Glutamatergic neuron (in vitro differentiated cells): ENCODE results near the gene RREB1. TPM values are rescaled to one million over a fixed set of nuclear protein-coding genes. Genes with fewer than 3 reads are reported as not detected.

ENCODE experiments used
- DNase-seq: peaks from one replicate; pipeline ENCODE4 v3.0.0; 2022
- H3K27ac Mint-ChIP-seq: one replicate; pipeline ENCODE4 v1.8.0; 2020; ENCODE audit warnings: mild to moderate bottlenecking, mixed read lengths, inconsistent platforms; ENCODE audit not compliant: unreplicated experiment
- H3K27me3 Mint-ChIP-seq: one replicate; pipeline ENCODE4 v1.8.0; 2020; ENCODE audit warnings: mild to moderate bottlenecking, moderate library complexity, mixed read lengths, inconsistent platforms; ENCODE audit not compliant: unreplicated experiment
- H3K36me3 Mint-ChIP-seq: one replicate; pipeline ENCODE4 v1.8.0; 2020; ENCODE audit warnings: mild to moderate bottlenecking, mixed read lengths, inconsistent platforms; ENCODE audit not compliant: unreplicated experiment
- H3K4me1 Mint-ChIP-seq: one replicate; pipeline ENCODE4 v1.8.0; 2020; ENCODE audit warnings: mild to moderate bottlenecking, low read depth, mixed read lengths, inconsistent platforms; ENCODE audit not compliant: unreplicated experiment
- H3K4me3 Mint-ChIP-seq: one replicate; pipeline ENCODE4 v1.8.0; 2020; ENCODE audit warnings: mild to moderate bottlenecking, mixed read lengths, inconsistent platforms; ENCODE audit not compliant: unreplicated experiment
- H3K9me3 Mint-ChIP-seq: one replicate; pipeline ENCODE4 v1.8.0; 2020; ENCODE audit warnings: mild to moderate bottlenecking, moderate library complexity, mixed read lengths, inconsistent platforms; ENCODE audit not compliant: unreplicated experiment
- total RNA-seq: library from RNA; stranded (reverse); fragmentation: NEBNext Ultra II Directional; extraction: Animal tissue kit (Norgen Biotek cat#: 25700); gene quantifications from one replicate; pipeline ENCODE4 v1.2.1, GENCODE V29; 2021; ENCODE audit not compliant: unreplicated experiment
- TF ChIP-seq, protein P1 (sequence below): fragments of 200-600 bp; sonication (generic); IDR thresholded peaks from one replicate; pipeline ENCODE4 v1.5.0; 2021; ENCODE audit not compliant: partially characterized antibody, unreplicated experiment

RREB1 gene
- total RNA-seq, 1 donor from 2014 or later = 3.4 TPM

DNA sequence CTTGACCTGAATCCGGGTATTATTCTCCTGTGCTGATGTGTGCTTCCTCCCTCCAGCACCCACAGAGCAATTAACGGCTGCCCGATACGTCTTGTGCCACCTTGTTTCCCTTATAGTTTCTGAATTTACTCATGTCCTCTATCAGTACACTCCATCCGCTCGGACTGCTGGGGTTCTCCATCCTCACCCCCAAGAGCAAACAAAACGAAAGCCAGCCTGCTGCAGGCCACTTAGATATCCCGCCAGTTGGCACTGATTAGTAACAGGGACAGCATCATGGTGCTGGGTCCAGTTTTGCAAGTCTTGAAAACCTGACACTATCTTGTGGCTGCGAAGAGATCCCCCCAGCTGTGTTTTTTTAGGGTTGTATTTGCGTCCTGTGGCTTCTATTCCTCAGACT lies 133.4 kb downstream of the RREB1 start:
- Mint-ChIP-seq H3K4me1 (peaks cover 21% of the 10 kb centered on the region), H3K36me3 (no peaks in the 10 kb centered on the region), H3K27ac (no peak overlapping the region), H3K27me3 (no peaks in the 10 kb centered on the region), H3K9me3 (no peaks in the 10 kb centered on the region), H3K4me3 (no peak overlapping the region)
- DNase-seq = no peak
- TF ChIP-seq, protein P1, sequence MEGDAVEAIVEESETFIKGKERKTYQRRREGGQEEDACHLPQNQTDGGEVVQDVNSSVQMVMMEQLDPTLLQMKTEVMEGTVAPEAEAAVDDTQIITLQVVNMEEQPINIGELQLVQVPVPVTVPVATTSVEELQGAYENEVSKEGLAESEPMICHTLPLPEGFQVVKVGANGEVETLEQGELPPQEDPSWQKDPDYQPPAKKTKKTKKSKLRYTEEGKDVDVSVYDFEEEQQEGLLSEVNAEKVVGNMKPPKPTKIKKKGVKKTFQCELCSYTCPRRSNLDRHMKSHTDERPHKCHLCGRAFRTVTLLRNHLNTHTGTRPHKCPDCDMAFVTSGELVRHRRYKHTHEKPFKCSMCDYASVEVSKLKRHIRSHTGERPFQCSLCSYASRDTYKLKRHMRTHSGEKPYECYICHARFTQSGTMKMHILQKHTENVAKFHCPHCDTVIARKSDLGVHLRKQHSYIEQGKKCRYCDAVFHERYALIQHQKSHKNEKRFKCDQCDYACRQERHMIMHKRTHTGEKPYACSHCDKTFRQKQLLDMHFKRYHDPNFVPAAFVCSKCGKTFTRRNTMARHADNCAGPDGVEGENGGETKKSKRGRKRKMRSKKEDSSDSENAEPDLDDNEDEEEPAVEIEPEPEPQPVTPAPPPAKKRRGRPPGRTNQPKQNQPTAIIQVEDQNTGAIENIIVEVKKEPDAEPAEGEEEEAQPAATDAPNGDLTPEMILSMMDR = no peak

DNA sequence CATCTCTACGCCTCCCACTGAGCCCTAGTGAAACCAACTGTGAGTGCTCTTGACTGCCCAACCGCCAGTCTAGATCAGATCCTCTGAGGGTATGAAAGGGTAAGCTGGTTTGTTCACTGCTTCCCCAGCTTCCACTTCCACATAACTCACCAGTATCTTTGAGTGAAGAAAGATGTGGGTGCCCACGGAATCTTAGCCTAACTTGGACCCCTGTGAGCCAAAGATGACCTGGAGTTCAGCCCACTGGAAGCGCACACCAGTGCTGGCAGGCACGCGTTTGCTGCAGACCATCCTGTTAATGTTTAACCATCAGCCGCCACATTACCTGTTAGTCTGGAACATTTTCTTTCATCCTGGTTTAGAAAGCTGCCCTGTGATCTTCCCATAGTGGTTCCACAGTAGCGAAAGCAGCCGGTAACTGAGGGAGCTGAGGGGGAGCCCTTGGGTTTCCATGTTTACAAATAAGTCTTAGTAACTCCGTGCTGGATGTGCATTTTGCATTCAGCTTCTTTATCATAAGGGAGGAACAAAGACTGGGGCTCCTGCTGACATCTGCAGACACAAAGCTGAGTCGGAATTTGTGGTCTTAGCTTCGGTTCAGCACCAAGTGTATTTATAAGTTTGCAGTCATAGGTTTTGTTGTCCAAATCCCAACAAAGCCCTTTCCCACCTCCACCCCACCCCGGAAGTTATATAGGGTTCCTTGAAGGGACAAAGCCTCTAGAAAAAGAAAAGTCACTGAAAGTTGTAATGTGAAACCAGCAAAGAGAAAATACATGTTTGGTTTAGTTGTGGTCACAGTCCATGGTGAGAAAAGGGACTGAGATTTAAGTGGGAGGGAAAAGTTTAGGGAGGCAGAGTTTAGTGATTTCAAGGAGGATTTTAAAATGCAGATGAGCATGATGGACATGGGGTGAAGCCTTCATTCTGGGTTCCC lies 134.2 kb downstream of the RREB1 start:
- Mint-ChIP-seq H3K4me3 (no peak overlapping the region), H3K9me3 (no peaks in the 10 kb centered on the region), H3K36me3 (no peaks in the 10 kb centered on the region), H3K4me1 (peaks cover 21% of the 10 kb centered on the region), H3K27ac (no peak overlapping the region), H3K27me3 (no peaks in the 10 kb centered on the region)
- TF ChIP-seq, protein P1 = no peak
- DNase-seq = no peak

DNA sequence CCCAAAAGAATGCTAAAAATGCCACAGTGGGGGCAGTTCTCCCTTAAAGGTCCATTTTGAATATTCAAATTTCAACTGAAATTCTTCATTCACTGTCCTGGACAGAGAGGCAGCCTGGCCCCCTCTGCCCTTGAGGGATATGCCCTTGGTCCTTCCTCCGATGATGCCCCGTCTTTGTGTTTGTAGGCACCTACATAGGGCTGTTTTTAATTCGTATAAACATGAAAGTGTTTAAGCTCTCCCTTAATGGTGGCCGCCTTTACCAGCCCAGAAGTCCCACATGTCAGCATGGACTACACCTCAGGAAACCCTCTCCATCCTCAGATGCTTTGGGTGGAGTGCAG lies 135.0 kb downstream of the RREB1 start:
- TF ChIP-seq, protein P1 = no peak
- Mint-ChIP-seq H3K9me3 (no peaks in the 10 kb centered on the region), H3K27me3 (no peaks in the 10 kb centered on the region), H3K27ac (no peak overlapping the region), H3K4me1 (peaks cover 19% of the 10 kb centered on the region), H3K36me3 (no peaks in the 10 kb centered on the region), H3K4me3 (no peak overlapping the region)
- no peak for DNase-seq

DNA sequence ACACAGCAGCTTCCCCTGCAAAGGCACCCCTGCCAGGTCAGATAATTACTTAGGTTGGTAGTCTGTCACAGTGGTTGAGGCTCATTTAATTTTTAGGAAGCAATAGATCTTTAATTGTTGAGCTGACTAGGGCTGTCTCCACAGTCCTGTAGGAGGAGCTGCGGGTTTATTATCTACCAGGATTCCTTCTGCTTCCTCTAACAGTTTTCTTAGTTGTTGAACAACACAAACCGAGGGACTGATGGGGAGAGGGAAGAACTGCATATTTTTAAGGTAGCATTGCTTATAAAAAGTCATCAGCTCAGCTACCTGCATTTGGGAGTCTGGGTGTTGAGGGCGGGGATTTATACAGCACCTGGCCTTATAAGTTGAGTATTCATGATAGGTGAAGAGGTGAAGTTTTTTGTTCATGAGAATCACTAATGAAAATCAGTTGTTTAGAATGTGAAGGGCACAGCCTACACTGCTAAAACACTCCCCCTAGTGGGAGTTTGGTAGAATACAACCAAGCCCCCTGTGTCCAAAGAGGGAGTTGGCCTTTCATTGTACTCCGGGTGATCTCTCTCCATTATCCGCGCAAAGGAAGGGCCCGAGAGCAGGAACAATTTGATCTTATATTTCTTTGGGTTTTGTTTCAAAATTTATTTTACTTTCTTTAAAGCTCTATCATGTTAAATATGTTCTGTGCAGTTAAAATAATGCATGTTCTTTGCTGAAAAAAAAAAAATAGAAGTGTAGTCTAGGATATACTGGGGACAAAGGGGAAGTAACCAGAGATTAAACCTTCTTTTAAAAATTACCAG lies 135.6 kb downstream of the RREB1 start:
- Mint-ChIP-seq H3K4me3 (no peak overlapping the region), H3K4me1 (peaks cover 19% of the 10 kb centered on the region), H3K9me3 (no peaks in the 10 kb centered on the region), H3K27me3 (no peaks in the 10 kb centered on the region), H3K27ac (no peak overlapping the region), H3K36me3 (no peaks in the 10 kb centered on the region)
- TF ChIP-seq, protein P1 = peak; percentile 90
- no peak for DNase-seq
